ENCODE measurements around the gene SPAG16. TPM values are rescaled to one million over a fixed set of nuclear protein-coding genes. Genes with fewer than 3 reads are reported as not detected.

Gene SPAG16
- total RNA-seq (35.9 TPM), polyA plus RNA-seq (ENCODE audit: insufficient read depth, low read depth, low replicate concordance) (38.5 TPM)
- long read RNA-seq, donor 1, transcript SPAG16-207 (5 exons, 1,250 nt): major isoform, 23 of 32 reads
- long read RNA-seq, donor 1, partial matches to known transcripts: 9 of 32 reads
- long read RNA-seq, donor 1, other reads (novel, unspliced or antisense): 0 of 32 reads
- long read RNA-seq, donor 2, transcript SPAG16-207 (5 exons, 1,250 nt): major isoform, 50 of 78 reads
- long read RNA-seq, donor 2, partial matches to known transcripts: 28 of 78 reads
- long read RNA-seq, donor 2, other reads (novel, unspliced or antisense): 0 of 78 reads
- long read RNA-seq, donor 3, transcript SPAG16-207 (5 exons, 1,250 nt): major isoform, 50 of 88 reads
- long read RNA-seq, donor 3, partial matches to known transcripts: 38 of 88 reads
- long read RNA-seq, donor 3, other reads (novel, unspliced or antisense): 0 of 88 reads
- long read RNA-seq, donor 4, transcript SPAG16-207 (5 exons, 1,250 nt): major isoform, 39 of 39 reads
- long read RNA-seq, donor 4, partial matches to known transcripts: 0 of 39 reads
- long read RNA-seq, donor 4, other reads (novel, unspliced or antisense): 0 of 39 reads
- long read RNA-seq, donor 5, partial matches to known transcripts: 0 of 4 reads
- long read RNA-seq, donor 5, other reads (novel, unspliced or antisense): 0 of 4 reads
- long read RNA-seq, donor 6, transcript SPAG16-207 (5 exons, 1,250 nt): major isoform, 74 of 120 reads
- long read RNA-seq, donor 6, partial matches to known transcripts: 46 of 120 reads
- long read RNA-seq, donor 6, other reads (novel, unspliced or antisense): 0 of 120 reads
- long read RNA-seq, donor 7, transcript SPAG16-207 (5 exons, 1,250 nt): major isoform, 19 of 27 reads
- long read RNA-seq, donor 7, partial matches to known transcripts: 4 of 27 reads
- long read RNA-seq, donor 7, other reads (novel, unspliced or antisense): 4 of 27 reads
- long read RNA-seq, donor 8, transcript SPAG16-207 (5 exons, 1,250 nt): major isoform, 36 of 36 reads
- long read RNA-seq, donor 8, partial matches to known transcripts: 0 of 36 reads
- long read RNA-seq, donor 8, other reads (novel, unspliced or antisense): 0 of 36 reads
- long read RNA-seq, donor 9, transcript SPAG16-207 (5 exons, 1,250 nt): major isoform, 21 of 21 reads
- long read RNA-seq, donor 9, partial matches to known transcripts: 0 of 21 reads
- long read RNA-seq, donor 9, other reads (novel, unspliced or antisense): 0 of 21 reads
- long read RNA-seq, donor 10, transcript SPAG16-207 (5 exons, 1,250 nt): major isoform, 27 of 43 reads
- long read RNA-seq, donor 10, partial matches to known transcripts: 16 of 43 reads
- long read RNA-seq, donor 10, other reads (novel, unspliced or antisense): 0 of 43 reads

GRCh38 chr2:213284105-213285090 lies at the start of gene SPAG16:
SPAG16 (plus strand) TSS chr2:213284464.
- peak; percentile 98 to 99 (median 99) for DNase-seq
- no peaks in the 10 kb centered on the region for H3K36me3 ChIP-seq (ENCODE audit: control insufficient read depth in 2 of 3, insufficient read depth in 3 of 3, low read length in 3 of 3)
- no peaks in the 10 kb centered on the region for H3K27me3 ChIP-seq (ENCODE audit: control insufficient read depth, insufficient read depth, low read length)
- peak; percentile 4 for TF ChIP-seq CTCF (IDR thresholded peaks at IDR 0.05; ENCODE audit: borderline replicate concordance, extremely low read depth, insufficient read depth)
- H3K4me1 ChIP-seq (ENCODE audit: control insufficient read depth in 2 of 3, insufficient read depth in 2 of 3, low read depth in 1 of 3, low read length in 3 of 3): peaks cover 4 to 5% (median 5%) of the 10 kb centered on the region in 3 donors
- H3K27ac ChIP-seq (ENCODE audit: low read depth in 2 of 2, low read length in 2 of 2): peak within 1 kb of the TSS; percentile 45 to 67
- H3K4me3 ChIP-seq (ENCODE audit: low read length in 3 of 3): peak within 1 kb of the TSS; percentile 87 to 100 (median 94)
- no peaks in the 10 kb centered on the region for H3K9me3 ChIP-seq (ENCODE audit: control insufficient read depth in 2 of 3, insufficient read depth in 1 of 3, low read length in 3 of 3)
- H3K9ac ChIP-seq (ENCODE audit: low read length in 3 of 3): peak within 1 kb of the TSS; percentile 52 to 99 (median 61)
- intact Hi-C loops (cut with DNase I): no loop called here
- FAIRE-seq: peak; percentile 72

- Histone ChIP-seq H3K27ac (ENCODE audit: low read depth in 2 of 2, low read length in 2 of 2) (no peak overlapping the region), H3K4me1 (ENCODE audit: control insufficient read depth in 2 of 3, insufficient read depth in 2 of 3, low read depth in 1 of 3, low read length in 3 of 3) (no peaks in the 10 kb centered on the region), H3K36me3 (ENCODE audit: control insufficient read depth in 2 of 3, insufficient read depth in 3 of 3, low read length in 3 of 3) (no peaks in the 10 kb centered on the region), H3K27me3 (ENCODE audit: control insufficient read depth, insufficient read depth, low read length) (no peaks in the 10 kb centered on the region), H3K9ac (ENCODE audit: low read length in 3 of 3) (no peak overlapping the region), H3K4me3 (ENCODE audit: low read length in 3 of 3) (no peak overlapping the region), H3K9me3 (ENCODE audit: control insufficient read depth in 2 of 3, insufficient read depth in 1 of 3, low read length in 3 of 3) (no peaks in the 10 kb centered on the region)
- DNase-seq (no peak), FAIRE-seq (no peak)
- TF ChIP-seq CTCF (IDR thresholded peaks at IDR 0.05; ENCODE audit: borderline replicate concordance, extremely low read depth, insufficient read depth): no peak
- intact Hi-C loops (cut with DNase I): no loop called here
Observed at GRCh38 chr2:213234641-213235040, 49.6 kb upstream of the SPAG16 start.

GRCh38 chr2:213235741-213236140 lies 48.5 kb upstream of the SPAG16 start:
- intact Hi-C loops (cut with DNase I): no loop called here
- FAIRE-seq: peak; percentile 19

More at GRCh38 chr2:213235741-213236140, 48.5 kb upstream of the SPAG16 start:
- no peaks in the 10 kb centered on the region for H3K4me1 ChIP-seq (ENCODE audit: control insufficient read depth in 2 of 3, insufficient read depth in 2 of 3, low read depth in 1 of 3, low read length in 3 of 3)
- H3K36me3 ChIP-seq (ENCODE audit: control insufficient read depth in 2 of 3, insufficient read depth in 3 of 3, low read length in 3 of 3): no peaks in the 10 kb centered on the region
- H3K9me3 ChIP-seq (ENCODE audit: control insufficient read depth in 2 of 3, insufficient read depth in 1 of 3, low read length in 3 of 3): no peaks in the 10 kb centered on the region
- H3K27me3 ChIP-seq (ENCODE audit: control insufficient read depth, insufficient read depth, low read length): no peaks in the 10 kb centered on the region
- no peak overlapping the region for H3K9ac ChIP-seq (ENCODE audit: low read length in 3 of 3)
- DNase-seq: no peak
- TF ChIP-seq CTCF (IDR thresholded peaks at IDR 0.05; ENCODE audit: borderline replicate concordance, extremely low read depth, insufficient read depth): no peak
- no peak overlapping the region for H3K27ac ChIP-seq (ENCODE audit: low read depth in 2 of 2, low read length in 2 of 2)
- no peak overlapping the region for H3K4me3 ChIP-seq (ENCODE audit: low read length in 3 of 3)

All from kidney (tissue), 22 donors.